HEK293T (cell line): Measurements from ENCODE around the gene BRD3.

Experiments used
- CTCF ChIA-PET: fragments of 350-600 bp; formaldehyde crosslinking; extraction: SDS; loops from one replicate; lab custom pipeline; 2021; ENCODE audit warnings: antibody characterized with exemption, inconsistent platforms; lab: Yijun Ruan, JAX
- POLR2A ChIA-PET: fragments of 350-600 bp; formaldehyde crosslinking; extraction: SDS; loops from one replicate; lab custom pipeline; 2020; ENCODE audit warnings: antibody characterized with exemption, inconsistent platforms; lab: Yijun Ruan, JAX
- DNase-seq: peaks from one replicate; pipeline ENCODE4 v3.0.0; 2012; ENCODE audit warnings: mixed read lengths; ENCODE audit errors: extremely low spot score
- ARNT ChIP-seq: fragments of 450-650 bp; IDR thresholded peaks from 2 replicates; pipeline ENCODE4 v1.6.1; 2017; ENCODE audit warnings: mild to moderate bottlenecking
- BHLHE40 ChIP-seq: fragments of 450-650 bp; IDR thresholded peaks from 2 replicates; pipeline ENCODE4 v1.6.1; 2016; ENCODE audit warnings: mild to moderate bottlenecking, moderate library complexity, borderline replicate concordance
- CTBP1 ChIP-seq: fragments of 450-650 bp; IDR thresholded peaks from 2 replicates; pipeline ENCODE4 v1.6.1; 2016; ENCODE audit warnings: borderline replicate concordance
- ELF4 ChIP-seq: fragments of 450-650 bp; IDR thresholded peaks from 2 replicates; pipeline ENCODE4 v1.6.1; 2017; ENCODE audit warnings: antibody characterized with exemption
- FOXA1 ChIP-seq: fragments of 450-650 bp; IDR thresholded peaks from 2 replicates; pipeline ENCODE4 v1.6.1; 2016; ENCODE audit warnings: mild to moderate bottlenecking
- FOXK2 ChIP-seq: fragments of 450-650 bp; IDR thresholded peaks from 2 replicates; pipeline ENCODE4 v1.6.1; 2016; ENCODE audit warnings: mild to moderate bottlenecking
- FOXM1 ChIP-seq: fragments of 450-650 bp; IDR thresholded peaks from 2 replicates; pipeline ENCODE4 v1.6.1; 2017; ENCODE audit warnings: mild to moderate bottlenecking, borderline replicate concordance
- HDGF ChIP-seq: fragments of 450-650 bp; IDR thresholded peaks from 2 replicates; pipeline ENCODE4 v1.6.1; 2017; ENCODE audit warnings: antibody characterized with exemption, borderline replicate concordance
- L3MBTL2 ChIP-seq: fragments of 450-650 bp; conservative IDR thresholded peaks from 2 replicates; pipeline ENCODE4 v1.6.1; 2016; ENCODE audit warnings: mild to moderate bottlenecking
- LEF1 ChIP-seq: fragments of 450-650 bp; IDR thresholded peaks from 2 replicates; pipeline ENCODE4 v1.6.1; 2017; ENCODE audit warnings: mild to moderate bottlenecking, borderline replicate concordance
- NFRKB ChIP-seq: fragments of 450-650 bp; IDR thresholded peaks from 2 replicates; pipeline ENCODE4 v1.6.1; 2016; ENCODE audit warnings: mild to moderate bottlenecking, moderate library complexity
- PKNOX1 ChIP-seq: fragments of 450-650 bp; IDR thresholded peaks from 2 replicates; pipeline ENCODE4 v1.6.1; 2016
- SP1 ChIP-seq: fragments of 450-650 bp; IDR thresholded peaks from 2 replicates; pipeline ENCODE4 v1.6.1; 2017
- SUZ12 ChIP-seq: fragments of 450-650 bp; IDR thresholded peaks from 2 replicates; pipeline ENCODE4 v1.6.1; 2016; ENCODE audit warnings: mild to moderate bottlenecking
- TARDBP ChIP-seq: fragments of 450-650 bp; IDR thresholded peaks from 2 replicates; pipeline ENCODE4 v1.6.1; 2016
- ZNF384 ChIP-seq: fragments of 450-650 bp; IDR thresholded peaks from 2 replicates; pipeline ENCODE4 v1.6.1; 2016

BRD3 gene

DNA sequence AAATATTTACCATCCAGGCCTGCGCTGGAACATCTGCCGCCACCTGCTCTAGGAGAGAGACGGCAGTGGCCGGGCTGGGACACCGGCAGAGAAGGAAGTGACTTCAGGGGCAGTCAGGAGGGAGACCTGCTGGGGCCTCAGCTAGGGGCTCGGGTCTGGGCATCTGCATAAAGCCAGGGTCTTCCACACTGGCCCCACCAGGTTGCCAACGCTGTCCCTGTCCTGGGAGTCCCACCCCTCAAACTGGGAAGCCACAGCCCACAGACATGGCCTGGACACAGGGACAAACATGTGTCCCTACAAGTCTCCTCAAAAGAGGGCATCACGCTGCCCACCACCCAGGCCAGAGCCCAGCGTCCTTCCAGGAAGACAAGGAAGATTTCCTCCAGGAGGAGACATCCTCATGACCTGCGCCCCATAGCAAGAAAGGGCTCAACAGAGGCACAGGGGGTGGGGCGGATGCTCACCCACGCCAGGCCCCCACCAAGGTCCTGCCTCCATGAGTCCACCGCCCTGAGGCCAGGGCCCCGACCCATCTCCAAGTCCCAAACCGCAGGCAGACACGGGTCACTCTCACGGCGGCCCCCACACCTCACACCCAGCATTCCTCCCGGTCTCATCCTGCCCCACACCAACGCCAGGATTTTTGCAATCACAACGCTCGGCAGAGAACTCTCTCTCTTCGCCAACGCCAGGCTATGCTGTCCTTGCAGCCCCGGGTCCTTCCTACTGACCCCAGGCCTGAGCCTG is 84.7 kb downstream of the BRD3 start:
- POLR2A ChIA-PET: no interaction called here
- DNase-seq: no peak
- CTCF ChIA-PET: no interaction called here
- TF ChIP-seq ZNF384 (no peak), FOXM1 (no peak), PKNOX1 (no peak), ELF4 (no peak), BHLHE40 (no peak), SUZ12 (no peak), TARDBP (no peak), L3MBTL2 (no peak), SP1 (no peak), ARNT (no peak), HDGF (no peak), CTBP1 (no peak), FOXA1 (no peak), NFRKB (no peak)

DNA sequence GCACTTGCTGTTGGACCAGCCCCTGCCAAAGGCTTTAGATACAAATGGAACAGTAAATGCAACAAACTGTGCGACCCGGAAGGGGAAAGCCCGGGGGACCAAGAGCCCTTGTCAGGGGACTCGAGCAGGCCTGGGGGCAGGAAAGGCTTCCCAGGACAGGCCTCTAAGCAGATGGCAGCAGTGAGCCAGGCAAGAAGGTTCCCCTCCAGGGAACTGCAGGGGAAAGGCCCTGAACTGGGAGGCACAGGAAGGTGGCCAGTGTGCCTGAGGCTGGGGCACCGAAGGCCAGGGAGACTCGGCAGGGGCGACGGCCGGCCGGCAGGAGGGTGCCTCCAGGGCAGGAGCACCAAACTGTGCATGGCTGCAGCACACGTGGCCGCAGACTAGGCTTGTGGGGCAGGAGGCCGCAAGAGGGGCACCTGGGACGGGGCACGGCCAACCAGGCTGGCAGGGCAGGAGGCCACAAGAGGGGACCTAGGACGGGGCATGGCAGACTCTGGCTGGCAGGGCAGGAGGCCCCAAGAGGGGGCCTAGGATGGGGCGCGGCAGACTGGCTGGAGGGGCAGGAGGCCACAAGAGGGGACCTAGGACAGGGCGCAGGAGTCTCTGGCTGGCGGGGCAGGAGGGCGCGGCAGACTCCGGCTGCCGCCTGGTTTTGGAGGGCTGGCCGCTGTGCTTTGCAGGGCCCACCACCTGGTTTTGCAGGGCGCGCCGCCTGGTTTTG is 85.7 kb downstream of the BRD3 start:
- no peak for DNase-seq
- CTCF ChIA-PET: no interaction called here
- TF ChIP-seq SUZ12: no peak
- no peak for TF ChIP-seq ARNT
- no peak for TF ChIP-seq FOXA1
- no peak for TF ChIP-seq CTBP1
- TF ChIP-seq NFRKB: no peak
- POLR2A ChIA-PET: no interaction called here

DNA sequence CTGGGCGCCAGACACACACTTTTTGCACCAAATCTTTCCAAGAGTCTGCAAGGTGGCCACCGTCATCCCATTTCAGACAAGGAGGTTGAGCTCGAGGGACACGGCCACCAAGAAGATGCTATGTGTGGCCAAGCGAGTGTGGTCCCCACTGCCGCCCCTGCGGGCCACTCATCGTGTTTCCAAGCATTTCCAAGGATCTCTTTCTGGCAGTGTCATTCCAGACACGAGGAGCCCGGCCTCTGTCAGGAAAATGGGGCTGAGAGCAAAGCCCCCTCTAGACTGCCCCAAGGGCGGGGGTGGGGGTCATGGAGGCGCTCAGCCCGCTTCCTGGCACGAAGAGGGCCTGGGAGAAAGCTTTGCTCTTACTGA is 86.3 kb downstream of the BRD3 start:
- CTCF ChIA-PET: no interaction called here
- TF ChIP-seq FOXK2: no peak
- TF ChIP-seq TARDBP: no peak
- no peak for TF ChIP-seq FOXM1
- TF ChIP-seq L3MBTL2: no peak
- no peak for TF ChIP-seq SUZ12
- TF ChIP-seq ARNT: no peak
- TF ChIP-seq BHLHE40: no peak
- no peak for TF ChIP-seq LEF1
- no peak for TF ChIP-seq NFRKB
- DNase-seq: no peak
- POLR2A ChIA-PET: no interaction called here

- DNase-seq: no peak
- TF ChIP-seq CTBP1 (no peak), FOXM1 (no peak), NFRKB (no peak), ZNF384 (no peak), L3MBTL2 (no peak), SUZ12 (no peak), FOXK2 (no peak), TARDBP (no peak), BHLHE40 (no peak), PKNOX1 (no peak), ELF4 (no peak), FOXA1 (no peak)
- POLR2A ChIA-PET: no interaction called here
- CTCF ChIA-PET: no interaction called here
Measured at GRCh38 chr9:133980864-133981588, 86.8 kb downstream of the BRD3 start.
